ENCODE measurements around the gene CPNE8.
"Not testable (repeated sequence)": the region's sequence is repeated elsewhere in the genome, so short reads cannot be mapped to it uniquely, and the experiment has no call there.

The CPNE8 gene

DNA sequence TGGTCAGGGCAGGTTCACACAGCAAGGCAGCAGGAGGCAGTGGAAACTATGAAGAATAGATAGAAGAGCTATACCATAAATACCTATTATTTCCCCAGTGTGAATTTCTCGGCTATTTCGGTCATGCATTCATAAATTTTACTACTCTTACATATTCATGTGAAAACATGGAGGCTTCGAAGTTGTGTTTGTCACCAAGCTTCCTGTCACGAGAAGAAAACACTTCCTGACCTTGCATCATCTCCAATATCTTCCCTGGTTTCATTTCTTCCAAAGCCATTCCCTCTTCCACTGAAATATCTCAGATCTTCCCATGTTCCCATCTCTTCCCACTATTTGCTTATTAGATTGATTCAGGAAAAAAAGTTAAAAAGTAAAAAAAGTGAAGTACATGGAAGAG lies 80.4 kb downstream of the CPNE8 start:
- DNase-seq (ENCODE audit: low spot score) = no peak

GRCh38 chr12:38823738-38824137 lies 81.7 kb downstream of the CPNE8 start:
- DNase-seq (ENCODE audit: low spot score) = no peak

GRCh38 chr12:38823314-38823713 lies 82.1 kb downstream of the CPNE8 start:
- no peak for DNase-seq (ENCODE audit: low spot score)

- no peak for DNase-seq (ENCODE audit: low spot score)
Measured at GRCh38 chr12:38817942-38818341, 87.4 kb downstream of the CPNE8 start.

GRCh38 chr12:38813923-38814322 lies 91.5 kb downstream of the CPNE8 start:
- no peak for DNase-seq (ENCODE audit: low spot score)

GRCh38 chr12:38811814-38812356 lies 93.5 kb downstream of the CPNE8 start:
- DNase-seq (ENCODE audit: low spot score) = no peak

DNA sequence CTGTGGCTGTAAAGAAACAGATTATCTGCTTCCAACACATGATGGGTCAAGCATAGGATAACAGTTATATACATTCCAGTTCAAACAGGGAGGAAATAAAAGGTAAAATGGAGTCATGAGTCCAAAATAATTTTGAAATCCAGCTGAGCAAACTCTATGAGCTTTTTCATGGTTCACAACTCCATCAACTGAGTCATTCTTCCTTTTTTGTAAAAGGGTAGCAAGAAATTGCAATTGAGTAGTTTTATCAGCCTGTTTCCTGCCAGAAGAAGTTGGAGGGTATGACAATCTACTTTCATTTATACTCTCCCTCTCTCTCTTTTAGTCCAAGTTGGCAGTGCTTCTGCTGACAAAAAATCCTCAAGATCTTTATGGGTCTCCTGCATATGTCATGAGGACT lies 95.6 kb downstream of the CPNE8 start:
- no peak for DNase-seq (ENCODE audit: low spot score)

DNA sequence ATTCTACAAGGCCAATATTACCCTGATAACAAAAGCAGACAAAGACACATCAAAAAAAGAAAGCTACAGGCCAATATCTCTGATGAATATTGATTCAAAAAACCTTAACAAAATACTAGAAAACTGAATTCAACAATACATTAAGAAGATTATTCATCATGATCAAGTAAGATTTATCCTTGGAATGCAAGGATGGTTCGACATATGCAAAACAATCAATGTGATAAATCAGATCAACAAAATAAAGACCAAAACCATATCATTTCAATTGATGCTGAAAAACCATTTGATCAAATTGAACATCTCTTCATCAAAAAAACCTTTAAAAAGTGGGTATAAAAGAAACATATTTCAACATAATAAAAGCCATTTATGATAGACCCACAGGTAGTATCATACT lies 117.3 kb downstream of the CPNE8 start:
- DNase-seq (ENCODE audit: low spot score) = no peak

DNA sequence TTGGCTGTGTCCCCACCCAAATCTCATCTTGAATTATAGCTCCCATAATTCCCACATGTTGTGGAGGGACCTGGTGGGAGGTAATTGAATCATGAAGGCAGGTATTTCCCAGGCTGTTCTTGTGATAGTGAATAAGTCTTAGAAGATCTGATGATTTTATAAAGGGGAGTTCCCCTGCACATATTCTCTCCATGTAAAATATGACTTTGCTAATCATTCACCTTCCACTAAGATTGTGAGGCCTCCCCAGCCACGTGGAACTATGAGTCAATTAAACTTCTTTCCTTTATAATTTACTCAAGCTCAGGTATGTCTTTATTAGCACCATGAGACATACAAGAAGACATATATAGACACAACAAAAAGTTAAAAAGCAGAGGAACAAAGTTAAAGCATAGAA lies 120.0 kb downstream of the CPNE8 start:
- DNase-seq (ENCODE audit: low spot score) = no peak

DNA sequence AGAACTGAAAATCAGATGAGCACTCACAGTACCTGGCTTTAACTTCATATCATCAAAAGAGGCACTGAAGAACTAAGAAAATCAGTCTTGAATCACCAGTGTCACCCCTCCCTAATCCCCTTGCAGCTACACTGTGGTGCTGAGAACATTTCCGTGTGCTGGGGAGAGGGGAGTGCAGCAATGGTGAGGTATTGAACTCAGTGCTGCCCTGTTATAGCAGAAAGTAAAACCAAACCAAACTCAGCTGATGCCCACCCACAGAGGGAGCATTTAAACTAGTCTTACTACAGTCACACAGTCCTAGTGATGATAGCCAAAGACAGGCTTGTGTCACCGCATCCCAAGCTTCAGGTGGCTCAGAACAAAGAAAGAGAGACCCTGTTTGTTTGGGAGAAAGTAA lies 122.1 kb downstream of the CPNE8 start:
- no peak for DNase-seq (ENCODE audit: low spot score)

- no peak for DNase-seq (ENCODE audit: low spot score)
Measured at GRCh38 chr12:38782359-38782758, 123.0 kb downstream of the CPNE8 start.

GRCh38 chr12:38776647-38777046 lies 128.7 kb downstream of the CPNE8 start:
- no peak for DNase-seq (ENCODE audit: low spot score)

DNA sequence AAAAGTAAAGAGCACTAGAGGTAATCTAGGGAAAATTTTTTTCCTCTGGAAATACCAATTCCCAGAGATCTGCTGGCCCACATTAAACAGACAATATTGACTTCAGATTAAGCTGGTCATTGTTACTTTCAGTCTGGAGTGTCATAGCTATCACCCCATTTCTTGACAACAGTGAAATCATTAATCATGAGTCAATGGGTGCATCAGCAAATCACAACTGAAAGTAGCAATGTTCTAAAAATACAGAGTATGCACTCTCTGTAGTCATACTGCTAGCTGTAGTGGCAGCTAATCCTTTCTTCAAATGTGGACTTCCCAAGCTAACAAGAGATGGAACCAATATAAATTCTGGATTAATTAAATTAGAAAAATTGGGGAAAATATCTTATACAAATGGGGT lies 129.9 kb downstream of the CPNE8 start:
- DNase-seq (ENCODE audit: low spot score) = no peak

DNA sequence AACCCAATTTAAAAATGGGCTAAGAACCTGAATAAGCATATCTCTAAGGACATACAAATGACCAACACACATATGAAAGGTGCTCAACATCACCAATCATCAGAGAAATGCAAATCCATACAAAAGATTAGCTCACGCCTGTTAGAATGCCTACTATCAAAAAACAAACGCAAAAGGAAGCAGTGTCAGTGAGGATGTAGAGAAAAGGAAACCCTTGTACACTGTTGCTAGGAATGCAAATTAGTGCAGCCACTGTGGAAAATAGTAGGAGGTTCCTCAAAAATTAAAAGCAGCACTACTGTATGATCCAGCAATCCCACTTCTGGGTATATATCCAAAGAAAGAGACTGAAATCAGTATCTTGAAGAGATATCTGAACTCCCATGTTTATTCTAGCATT lies 133.0 kb downstream of the CPNE8 start:
- no peak for DNase-seq (ENCODE audit: low spot score)

DNA sequence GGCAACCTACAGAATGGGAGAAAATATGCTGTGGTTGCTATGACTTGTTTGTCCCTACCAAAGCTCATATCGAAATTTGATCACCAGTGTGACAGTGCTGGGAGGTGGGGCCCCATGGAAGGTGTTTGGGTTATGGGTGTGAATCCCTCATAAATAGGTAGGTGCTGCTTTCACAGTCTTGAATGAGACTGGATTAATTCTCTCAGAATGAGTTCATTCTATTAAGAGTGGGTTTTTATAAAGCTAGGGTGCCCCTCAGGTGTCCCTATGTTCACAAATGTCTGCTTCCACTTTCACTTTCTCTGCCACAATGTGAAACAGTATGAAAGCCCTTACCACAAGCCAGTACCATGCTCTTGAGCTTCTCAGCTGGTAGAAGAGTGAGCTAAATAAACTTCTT lies 133.5 kb downstream of the CPNE8 start:
- no peak for DNase-seq (ENCODE audit: low spot score)

DNA sequence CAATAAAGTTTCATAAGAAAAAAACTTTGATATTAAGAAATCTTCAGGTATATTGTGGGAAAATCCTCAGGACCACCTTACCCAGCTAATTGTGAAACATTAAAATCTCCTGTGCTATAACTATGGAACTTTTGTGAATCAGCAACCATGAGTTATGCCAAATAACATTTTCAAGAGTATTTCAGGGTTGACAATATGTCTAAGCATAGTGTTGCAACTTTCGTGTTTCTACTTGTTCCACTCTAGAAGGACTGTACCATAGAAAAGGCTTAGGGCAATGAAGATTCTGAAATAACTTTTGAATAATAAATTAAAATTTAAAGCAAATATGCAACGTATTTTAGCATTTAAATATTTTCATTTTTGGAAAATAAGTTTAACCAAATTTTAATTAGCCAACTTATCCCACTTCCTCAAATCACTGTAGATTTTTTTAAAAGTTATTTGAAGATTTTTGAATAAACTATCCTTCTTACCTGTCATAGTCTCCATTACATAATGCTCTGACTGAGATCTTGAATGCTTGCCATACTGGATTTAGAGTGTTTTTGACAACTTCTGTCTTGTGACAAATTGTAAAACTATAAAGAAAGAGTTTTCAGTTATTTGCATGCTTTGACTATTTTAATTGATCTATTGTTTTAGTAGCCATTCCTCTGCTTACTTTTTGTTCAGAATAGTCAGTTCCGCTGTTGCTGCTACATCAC lies 143.6 kb downstream of the CPNE8 start:
- no peak for DNase-seq (ENCODE audit: low spot score)

- DNase-seq (ENCODE audit: low spot score) = no peak
Measured at GRCh38 chr12:38761111-38761510, 144.3 kb downstream of the CPNE8 start.

GRCh38 chr12:38759621-38760020 lies 145.8 kb downstream of the CPNE8 start:
- no peak for DNase-seq (ENCODE audit: low spot score)

DNA sequence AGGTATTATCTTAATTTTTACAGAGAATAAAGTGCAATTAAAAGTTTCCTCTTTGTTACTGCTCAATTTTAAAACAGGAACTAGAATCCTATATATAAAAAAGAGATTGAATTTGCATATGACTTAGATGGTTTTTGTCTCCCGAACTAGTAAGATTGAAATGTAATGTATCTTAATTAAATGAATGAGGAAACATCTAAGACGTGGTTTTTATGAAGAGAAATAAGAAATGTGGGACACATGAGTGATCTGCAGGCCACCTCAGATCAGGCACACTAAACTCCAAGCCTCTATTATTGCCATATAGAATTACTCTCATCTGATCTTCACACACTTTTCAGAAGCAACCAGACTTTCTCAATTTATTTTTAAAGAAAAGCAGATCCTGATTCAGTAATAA lies 158.6 kb downstream of the CPNE8 start:
- no peak for DNase-seq (ENCODE audit: low spot score)

DNA sequence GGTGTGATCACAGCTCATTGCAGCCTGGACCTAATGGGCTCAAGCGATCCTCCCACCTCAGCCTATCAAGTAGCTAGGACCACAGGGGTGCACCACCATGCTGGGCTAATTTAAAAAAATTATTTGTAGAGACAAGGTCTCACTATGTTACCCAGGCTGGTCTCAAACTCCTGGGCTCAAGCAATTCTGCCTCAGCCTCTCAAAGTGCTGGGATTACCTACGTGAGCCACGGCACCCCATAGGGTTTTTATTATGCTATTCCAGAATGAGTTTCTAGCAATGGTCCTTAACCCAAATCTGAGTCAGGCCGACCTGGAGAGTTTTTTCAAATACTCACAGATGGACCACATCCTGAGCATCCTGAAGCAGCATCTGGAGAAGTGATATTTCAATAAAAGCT lies 159.8 kb downstream of the CPNE8 start:
- no peak for DNase-seq (ENCODE audit: low spot score)

DNA sequence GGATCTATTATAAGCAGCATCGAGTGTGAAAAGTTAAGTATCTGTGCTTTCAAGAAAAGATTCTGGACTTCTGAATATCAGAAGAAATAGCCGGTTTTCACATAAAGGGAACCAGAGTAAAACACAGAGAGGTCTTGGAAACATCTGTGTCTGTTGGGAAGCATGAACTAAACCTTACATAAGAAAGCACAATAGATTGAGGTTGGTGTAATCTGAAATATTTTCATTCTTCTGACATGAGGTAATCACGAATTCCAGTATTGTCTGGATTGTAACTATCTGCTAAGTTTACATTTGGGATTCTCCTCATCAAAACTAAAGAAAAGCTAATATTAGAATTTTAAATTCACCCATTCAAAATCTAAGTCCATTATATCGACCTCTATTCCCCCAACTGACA lies 161.3 kb downstream of the CPNE8 start:
- no peak for DNase-seq (ENCODE audit: low spot score)

DNA sequence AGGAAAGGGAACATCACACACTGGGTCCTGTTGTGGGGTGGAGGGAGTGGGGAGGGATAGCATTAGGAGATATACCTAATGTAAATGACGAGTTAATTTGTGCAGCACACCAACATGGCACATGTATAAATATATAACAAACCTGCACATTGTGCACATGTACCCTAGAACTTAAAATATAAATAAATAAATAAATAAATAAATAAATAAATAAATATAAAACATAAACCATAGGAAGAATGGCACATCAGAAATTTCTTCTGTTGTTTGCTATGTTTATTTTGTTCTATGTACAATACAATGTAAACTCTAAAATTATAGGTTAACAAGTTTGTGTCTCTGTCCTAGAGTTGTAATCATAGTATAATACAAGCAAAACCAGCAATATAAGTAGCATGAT lies 162.9 kb downstream of the CPNE8 start:
- not testable (repeated sequence) for DNase-seq (ENCODE audit: low spot score)

DNA sequence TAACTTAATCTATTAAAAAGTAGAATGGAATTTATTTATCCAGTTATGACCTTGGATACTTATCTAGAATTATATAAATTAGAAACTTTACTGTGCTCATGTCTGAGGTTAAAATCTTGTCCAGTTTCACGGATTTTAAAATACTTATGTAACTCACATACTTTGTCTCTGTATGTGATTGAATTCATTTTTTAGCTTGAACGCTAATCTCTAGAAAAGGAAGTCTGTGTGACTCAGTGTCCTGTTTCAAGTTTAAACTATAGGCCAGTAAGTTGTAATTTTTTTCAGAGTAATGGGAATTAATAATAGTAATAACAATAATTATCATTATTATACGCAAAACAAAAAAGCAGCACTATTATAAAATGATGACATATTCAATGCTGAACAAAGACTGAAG lies 168.6 kb downstream of the CPNE8 start:
- no peak for DNase-seq (ENCODE audit: low spot score)

DNA sequence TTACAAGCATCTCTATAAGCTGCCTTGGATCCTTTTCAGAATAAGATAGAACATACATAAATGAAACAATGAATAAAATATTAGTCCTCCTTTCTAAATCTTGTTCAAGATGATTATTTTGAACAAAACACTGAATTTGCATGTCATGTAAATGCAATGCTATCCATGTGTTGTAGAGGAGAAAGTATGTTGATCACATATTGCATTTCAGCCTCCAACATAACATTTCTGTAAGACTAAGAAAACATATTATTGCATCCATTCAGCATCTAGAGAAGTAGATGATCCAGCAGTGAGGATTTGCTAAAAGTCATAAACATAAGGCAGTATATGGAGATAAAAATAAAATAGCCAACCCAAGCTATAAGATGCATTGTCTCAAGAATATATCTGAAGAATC lies 172.6 kb downstream of the CPNE8 start:
- DNase-seq (ENCODE audit: low spot score) = no peak

All from hematopoietic multipotent progenitor cell treated with erythropoietin and hydrocortisone succinate and interleukin-3 and kit ligand, for 15 days (in vitro differentiated cells).